Panc1 (cell line): Measurements from ENCODE around the gene BRAT1. TPM values are rescaled to one million over a fixed set of nuclear protein-coding genes. Genes with fewer than 3 reads are reported as not detected.

Experiments
- ATAC-seq: fragments of 200-7000 bp; cut with Tn5 transposase; 2 replicates; pipeline ENCODE4 v1.9.1; 2020; ENCODE audit warnings: mild to moderate bottlenecking, moderate library complexity
- BruUV-seq: library from RNA; stranded (reverse); fragments of 400-500 nt; replicated peaks from 2 replicates; lab custom pipeline; 2021; lab: Mats Ljungman, UMichigan
- CTCF ChIA-PET: fragments of 300-600 bp; sonication (Branson Sonifier 250); formaldehyde crosslinking; loops from one replicate; lab custom pipeline; 2022; ENCODE audit warnings: antibody characterized with exemption; lab: Charles Lee
- POLR2A ChIA-PET: fragments of 300-600 bp; sonication (Branson Sonifier 250); formaldehyde crosslinking; loops from one replicate; lab custom pipeline; 2022; ENCODE audit warnings: antibody characterized with exemption; lab: Charles Lee
- DNase-seq: peaks from one replicate; pipeline ENCODE4 v3.0.0-alpha.2; 2010; ENCODE audit warnings: low read depth, low spot score
- H3K27ac ChIP-seq: 2 replicates; pipeline ENCODE4 v1.5.1; 2011; ENCODE audit warnings: mild to moderate bottlenecking, low read length, inconsistent platforms
- H3K27me3 ChIP-seq: fragments of 200-500 bp; sonication (Bioruptor generic); 2 replicates; pipeline ENCODE4 v1.6.0; 2014; ENCODE audit warnings: low read length, inconsistent platforms; ENCODE audit not compliant: control insufficient read depth, insufficient read depth
- H3K36me3 ChIP-seq: fragments of 200-500 bp; sonication (Bioruptor generic); 2 replicates; pipeline ENCODE4 v1.5.1; 2014; ENCODE audit warnings: inconsistent platforms, mild to moderate bottlenecking, low read length, moderate library complexity; ENCODE audit not compliant: control insufficient read depth, insufficient read depth
- H3K4me1 ChIP-seq: 2 replicates; pipeline ENCODE4 v1.5.1; 2011; ENCODE audit warnings: inconsistent platforms, mild to moderate bottlenecking, low read length, moderate library complexity; ENCODE audit not compliant: control insufficient read depth, insufficient read depth
- H3K4me3 ChIP-seq, 2 experiments: 2 replicates each; pipeline ENCODE4 v1.5.1; 2011 to 2012; ENCODE audit warnings: low read depth in 2 of 2, low read length in 2 of 2, mild to moderate bottlenecking in 2 of 2, inconsistent platforms in 1 of 2, moderate library complexity in 1 of 2
- H3K9me3 ChIP-seq: fragments of 200-500 bp; sonication (Bioruptor generic); 2 replicates; pipeline ENCODE4 v1.5.1; 2014; ENCODE audit warnings: low read depth, mild to moderate bottlenecking, inconsistent platforms, low read length, moderate library complexity; ENCODE audit not compliant: control insufficient read depth, insufficient read depth
- CTCF ChIP-seq: fragments of 450-650 bp; IDR thresholded peaks from 2 replicates; pipeline ENCODE4 v1.5.1; 2017; ENCODE audit warnings: mild to moderate bottlenecking
- POLR2AphosphoS5 ChIP-seq: IDR thresholded peaks from 2 replicates; pipeline ENCODE4 v1.6.1; 2012; ENCODE audit warnings: mild to moderate bottlenecking, low read depth, low read length, moderate library complexity
- REST ChIP-seq, 2 experiments: IDR thresholded peaks; 2 replicates each; pipeline ENCODE4 v1.6.1; 2011 to 2012; ENCODE audit warnings: low read depth in 2 of 2, control low read depth in 1 of 2, low read length in 1 of 2, mild to moderate bottlenecking in 1 of 2, moderate library complexity in 1 of 2; ENCODE audit not compliant: insufficient read depth in 1 of 2
- SIN3A ChIP-seq: IDR thresholded peaks from 2 replicates; pipeline ENCODE4 v1.6.1; 2012; ENCODE audit warnings: low read depth, mild to moderate bottlenecking, low read length, moderate library complexity, borderline replicate concordance; ENCODE audit not compliant: insufficient read depth
- TCF7L2 ChIP-seq: IDR thresholded peaks from 2 replicates; pipeline ENCODE4 v1.6.1; 2011; ENCODE audit warnings: mild to moderate bottlenecking, low read depth, low read length, inconsistent platforms
- in situ Hi-C: cut with HindIII; loops from 2 replicates; pipeline ENCODE4 v1.10.0; 2016; ENCODE audit warnings: low sequenced_read_pairs, low pct_unique_long_range_greater_than_20kb
- intact Hi-C: fragments of 100-400 bp; cut with micrococcal nuclease; formaldehyde crosslinking; loops from one replicate; pipeline ENCODE4 v1.10.0; 2022; ENCODE audit not compliant: unreplicated experiment
- total RNA-seq: library from RNA; stranded (reverse); gene quantifications from one replicate; pipeline ENCODE4 v1.2.1, GENCODE V29; 2021; ENCODE audit not compliant: unreplicated experiment

BRAT1 gene
- total RNA-seq, 1 experiment from 2014 or later: 76.9 TPM

- no peak overlapping the region for H3K4me3 ChIP-seq
- no peaks in the 10 kb centered on the region for H3K27me3 ChIP-seq
- TF ChIP-seq SIN3A (no peak), REST (IDR thresholded peaks at IDR 0.05; ENCODE audit: insufficient read depth in 1 of 2, low read depth in 2 of 2, low read length in 1 of 2) (no peak), CTCF (no peak), TCF7L2 (no peak), POLR2AphosphoS5 (no peak)
- ChIA-PET CTCF (interaction anchor here (0.6 kb wide), 1 partner anchor 784 kb away, joined by 3 read pairs; no protein-coding TSS in a partner anchor), POLR2A (interaction anchor here (0.6 kb wide), 1 partner anchor 170 kb away, joined by 3 read pairs; no protein-coding TSS in a partner anchor)
- peak overlapping the region; percentile 48 for H3K27ac ChIP-seq
- BruUV-seq: no TSS peak
- intact Hi-C loops: no loop called here
- H3K4me1 ChIP-seq: peaks cover 48% of the 10 kb centered on the region
- no peak for DNase-seq
- no peak for ATAC-seq
- no peaks in the 10 kb centered on the region for H3K36me3 ChIP-seq
- no peaks in the 10 kb centered on the region for H3K9me3 ChIP-seq
- in situ Hi-C loops: no loop called here
Observed at GRCh38 chr7:2516194-2516555, 39.1 kb downstream of the BRAT1 start.

- Histone ChIP-seq H3K27me3 (no peaks in the 10 kb centered on the region), H3K4me3 (no peak overlapping the region), H3K27ac (peak overlapping the region; percentile 48; the same call in 1 of the 2 replicates), H3K4me1 (peaks cover 53% of the 10 kb centered on the region), H3K36me3 (no peaks in the 10 kb centered on the region), H3K9me3 (no peaks in the 10 kb centered on the region)
- TF ChIP-seq SIN3A (no peak), POLR2AphosphoS5 (no peak), TCF7L2 (no peak), REST (IDR thresholded peaks at IDR 0.05; ENCODE audit: insufficient read depth in 1 of 2, low read depth in 2 of 2, low read length in 1 of 2) (no peak), CTCF (no peak)
- POLR2A ChIA-PET: interaction anchor here (0.6 kb wide), 1 partner anchor 171 kb away, joined by 3 read pairs; no protein-coding TSS in a partner anchor
- BruUV-seq: no TSS peak
- ATAC-seq: no peak
- CTCF ChIA-PET: interaction anchor here (0.6 kb wide), 1 partner anchor 785 kb away, joined by 3 read pairs; no protein-coding TSS in a partner anchor
- in situ Hi-C loops (no loop called here), intact Hi-C loops (no loop called here)
- no peak for DNase-seq
Observed at GRCh38 chr7:2515424-2516193, 39.7 kb downstream of the BRAT1 start.
